Measurements from ENCODE around the gene KCNQ5.

GRCh38 chr6:72948153-72948552, 326.3 kb downstream of the KCNQ5 start:
- TF ChIP-seq HDAC6 (IDR thresholded peaks at IDR 0.05; ENCODE audit: low read depth, low read length) (no peak), CHD2 (IDR thresholded peaks at IDR 0.05; ENCODE audit: low read length) (no peak), CTCF (IDR thresholded peaks at IDR 0.05; ENCODE audit: control extremely low read depth in 1 of 3, insufficient read depth in 1 of 3, low read depth in 1 of 3, low read length in 3 of 3) (no peak), BCL11A (IDR thresholded peaks at IDR 0.05; ENCODE audit: low read depth in 2 of 2, low read length in 2 of 2) (no peak), POLR2A (IDR thresholded peaks at IDR 0.05; ENCODE audit: control extremely low read depth in 1 of 2, low read depth in 2 of 2, low read length in 2 of 2) (no peak), EGR1 (IDR thresholded peaks at IDR 0.05; ENCODE audit: borderline replicate concordance, low read depth, low read length) (no peak), SRF (IDR thresholded peaks at IDR 0.05; ENCODE audit: low read depth, low read length) (no peak), JUN (IDR thresholded peaks at IDR 0.05; ENCODE audit: low read depth, low read length) (no peak)
- TF ChIP-seq, protein P1, sequence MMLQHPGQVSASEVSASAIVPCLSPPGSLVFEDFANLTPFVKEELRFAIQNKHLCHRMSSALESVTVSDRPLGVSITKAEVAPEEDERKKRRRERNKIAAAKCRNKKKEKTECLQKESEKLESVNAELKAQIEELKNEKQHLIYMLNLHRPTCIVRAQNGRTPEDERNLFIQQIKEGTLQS (IDR thresholded peaks at IDR 0.05; ENCODE audit: insufficient read depth, low read depth, low read length): no peak

Data from H1 (cell line).